GM19035 (cell line): ENCODE data around the gene WFDC1.

ENCODE experiments used
- ATAC-seq: cut with Tn5 transposase; IDR thresholded peaks from one replicate; pipeline ENCODE4 v1.9.1; 2021; ENCODE audit not compliant: unreplicated experiment

WFDC1 gene

GRCh38 chr16:84299734-84300440 is 5.2 kb downstream of the WFDC1 start:
- ATAC-seq = no peak

GRCh38 chr16:84302111-84302954 is 7.7 kb downstream of the WFDC1 start:
- ATAC-seq = no peak

DNA sequence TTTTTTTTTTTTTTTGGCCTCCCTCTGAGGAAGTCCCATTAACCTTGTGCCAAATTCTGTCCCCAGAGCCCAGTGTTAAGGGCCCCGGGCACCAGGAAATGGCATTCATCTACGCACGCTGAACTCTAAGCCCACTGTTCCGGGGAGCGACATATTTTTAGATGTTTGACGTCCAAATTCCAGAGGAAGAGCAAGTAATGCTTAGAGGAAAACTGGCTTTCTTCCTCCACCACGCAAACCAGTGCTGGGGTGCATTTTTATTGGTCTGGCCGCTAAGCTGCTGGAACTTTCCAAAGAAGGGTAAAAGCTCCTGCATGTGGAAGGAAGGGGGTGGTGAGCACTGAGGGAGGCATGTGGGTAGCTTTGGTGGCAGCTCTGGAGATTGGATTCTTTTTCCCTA is 8.3 kb downstream of the WFDC1 start:
- no peak for ATAC-seq

DNA sequence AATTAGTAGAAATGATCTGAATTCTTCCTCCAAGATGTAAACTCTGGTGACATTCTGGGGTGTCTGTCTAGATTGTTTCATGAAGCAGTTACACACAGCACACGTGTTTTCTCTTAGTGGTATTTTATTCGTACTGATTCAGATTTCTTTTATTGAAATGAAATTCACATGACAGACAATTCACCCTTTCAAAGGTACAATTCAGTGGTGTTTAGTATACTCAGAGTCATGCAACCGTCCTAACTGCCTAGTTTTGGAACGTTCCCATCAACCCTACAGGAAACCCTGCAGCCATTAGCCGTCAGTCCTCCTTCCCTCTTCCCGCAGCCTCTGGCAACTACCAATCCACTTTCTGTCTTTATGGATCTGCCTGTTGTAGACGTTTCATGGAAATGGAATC is 8.8 kb downstream of the WFDC1 start:
- ATAC-seq = no peak

- no peak for ATAC-seq
Observed at GRCh38 chr16:84306564-84306963, 11.9 kb downstream of the WFDC1 start.

DNA sequence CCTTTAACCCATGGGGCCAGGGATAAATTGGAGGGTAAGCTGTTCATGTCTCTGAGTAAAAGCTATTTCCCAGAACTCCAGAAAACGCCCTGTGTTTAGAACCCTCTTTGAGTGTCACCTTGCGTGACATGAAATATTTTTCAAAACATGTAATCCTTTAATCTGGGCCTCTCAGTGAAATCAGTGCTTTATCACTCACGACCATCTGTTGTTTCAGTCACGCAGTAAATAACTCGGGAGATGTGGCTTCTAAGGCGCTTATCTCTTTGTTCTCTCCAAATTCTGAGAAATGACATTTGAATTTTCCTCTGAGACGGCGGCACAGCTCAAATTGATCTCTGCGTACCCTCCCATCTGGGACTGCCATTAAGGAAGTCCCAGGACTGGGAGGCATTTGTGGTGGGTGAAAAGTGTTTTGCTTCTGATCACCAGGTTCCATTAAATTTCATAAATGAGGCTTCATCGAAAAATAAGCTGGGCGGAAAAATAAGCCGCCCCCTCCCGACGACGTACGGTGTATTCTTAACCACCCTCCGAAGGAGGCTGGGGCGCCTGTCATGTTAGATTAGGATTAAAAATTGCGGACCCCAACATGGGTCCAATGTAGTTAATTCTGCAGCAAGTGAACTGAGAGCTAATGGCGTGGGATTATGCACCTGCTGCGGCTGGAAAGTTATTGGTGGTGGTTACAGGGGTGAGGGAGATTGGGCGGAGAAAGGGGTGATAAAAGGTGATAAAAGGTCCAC is 12.7 kb downstream of the WFDC1 start:
- no peak for ATAC-seq

DNA sequence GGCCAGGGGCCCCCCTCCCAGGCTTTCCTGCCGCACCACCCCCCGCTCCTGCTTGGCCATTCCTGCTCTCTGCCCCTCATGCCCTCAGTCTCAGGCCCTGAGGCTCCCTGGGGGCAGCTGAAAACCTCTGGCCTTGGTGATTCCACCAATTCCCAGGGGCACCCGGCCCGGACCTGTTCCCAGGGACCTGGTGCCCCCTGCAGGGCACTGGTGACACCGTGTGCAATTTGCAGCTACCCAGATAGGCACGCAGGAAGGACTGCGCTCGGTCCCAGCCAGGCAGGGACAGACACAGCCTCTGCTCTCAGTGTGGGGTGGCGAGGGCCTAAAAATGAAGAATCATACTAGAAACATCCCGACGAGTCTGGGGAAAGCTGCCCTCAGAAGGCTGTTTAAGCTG is 13.4 kb downstream of the WFDC1 start:
- no peak for ATAC-seq

DNA sequence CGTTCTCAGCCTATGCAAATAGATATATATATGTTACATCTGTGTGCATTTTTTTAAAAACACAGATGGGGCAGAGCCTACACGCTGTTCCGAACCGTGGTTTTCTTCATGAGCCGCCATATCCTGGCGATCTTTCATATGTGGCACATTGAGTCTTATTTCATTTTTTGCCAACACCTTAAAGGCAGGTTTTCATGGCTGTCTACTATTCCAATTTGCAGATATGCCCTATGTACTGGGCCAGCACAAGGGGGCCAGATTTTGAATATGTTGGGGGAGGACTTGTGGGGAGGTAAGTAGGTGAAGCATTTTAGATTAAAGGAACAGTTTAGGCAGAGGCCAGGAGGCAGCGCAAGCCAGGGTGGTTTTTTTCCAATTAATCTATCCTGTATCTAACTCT is 16.0 kb downstream of the WFDC1 start:
- ATAC-seq = no peak

GRCh38 chr16:84312783-84313382 is 18.2 kb downstream of the WFDC1 start:
- no peak for ATAC-seq

- no peak for ATAC-seq
Observed at GRCh38 chr16:84313921-84314320, 19.2 kb downstream of the WFDC1 start.

- no peak for ATAC-seq
Observed at GRCh38 chr16:84314373-84314772, 19.7 kb downstream of the WFDC1 start.

- ATAC-seq = no peak
Observed at GRCh38 chr16:84314814-84315213, 20.1 kb downstream of the WFDC1 start.

- no peak for ATAC-seq
Observed at GRCh38 chr16:84315422-84315821, 20.7 kb downstream of the WFDC1 start.

DNA sequence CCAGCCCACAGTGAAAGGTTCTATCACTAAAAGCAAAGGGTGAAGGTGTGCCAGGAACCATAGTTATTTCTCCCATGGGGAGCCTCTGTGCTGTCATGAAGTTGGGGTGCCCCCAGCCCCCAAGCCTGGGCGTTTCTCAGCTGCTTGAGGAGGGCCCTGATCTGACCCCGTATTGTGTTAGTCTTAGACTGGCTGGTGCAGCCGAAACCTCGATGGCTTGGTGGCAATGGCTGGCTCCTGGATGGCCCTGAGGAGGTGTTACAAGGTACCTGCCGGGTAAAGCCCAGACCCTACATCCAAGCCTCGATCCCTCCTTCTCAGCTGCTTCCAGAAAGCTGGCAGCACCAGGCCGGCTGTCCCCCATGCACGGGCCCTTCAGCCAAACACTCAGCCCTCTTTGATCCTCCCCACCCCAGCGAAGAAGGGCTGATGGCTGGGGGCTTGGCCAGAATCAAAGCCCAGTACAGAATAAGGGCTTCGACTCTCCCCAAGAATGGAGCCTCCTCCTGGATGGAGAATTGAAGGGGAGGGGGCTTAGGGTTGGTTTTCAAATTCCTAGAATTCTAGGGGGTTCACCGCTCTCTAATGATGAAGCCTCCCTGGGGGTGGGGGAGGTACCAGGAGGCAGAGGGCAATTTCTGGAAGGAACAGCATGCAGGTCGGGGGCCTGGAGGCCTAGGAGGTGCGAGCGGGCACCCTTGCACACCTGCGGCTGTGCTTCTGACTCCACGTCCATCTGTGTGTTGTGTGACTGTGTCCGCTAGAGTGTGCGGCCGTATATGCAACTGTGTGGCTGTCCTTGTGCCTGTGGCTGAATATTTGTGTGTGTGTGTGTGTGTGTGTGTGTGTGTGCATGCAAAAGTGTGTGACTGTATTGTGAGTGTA is 23.7 kb downstream of the WFDC1 start:
- ATAC-seq = no peak

DNA sequence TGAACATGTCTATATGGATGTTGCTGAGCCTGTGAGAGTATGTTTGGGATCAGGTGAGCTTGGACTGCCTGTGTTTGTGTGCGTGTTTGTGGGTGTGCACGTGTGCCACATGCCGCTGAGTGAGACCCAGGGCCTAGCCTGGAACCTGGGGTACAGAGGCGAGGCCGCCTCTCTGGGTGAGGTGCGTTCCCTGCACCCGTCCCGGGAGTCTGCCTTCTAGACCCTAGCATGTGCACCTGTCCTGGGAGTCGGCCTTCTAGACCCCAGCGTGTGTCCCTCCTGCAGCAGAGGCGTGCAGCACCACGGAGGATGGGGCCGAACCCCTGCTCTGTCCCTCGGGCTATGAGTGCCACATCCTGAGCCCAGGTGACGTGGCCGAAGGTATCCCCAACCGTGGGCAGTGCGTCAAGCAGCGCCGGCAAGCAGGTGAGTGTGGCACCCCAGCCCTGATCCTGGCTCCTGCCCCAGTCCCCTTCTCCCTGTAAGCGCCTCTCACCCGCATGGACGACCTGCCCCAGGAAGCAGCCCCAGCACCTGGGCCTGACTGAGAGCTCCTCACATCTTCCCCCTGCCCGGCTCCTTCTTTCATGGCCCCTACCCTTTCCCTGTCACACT is 24.6 kb downstream of the WFDC1 start:
- no peak for ATAC-seq

DNA sequence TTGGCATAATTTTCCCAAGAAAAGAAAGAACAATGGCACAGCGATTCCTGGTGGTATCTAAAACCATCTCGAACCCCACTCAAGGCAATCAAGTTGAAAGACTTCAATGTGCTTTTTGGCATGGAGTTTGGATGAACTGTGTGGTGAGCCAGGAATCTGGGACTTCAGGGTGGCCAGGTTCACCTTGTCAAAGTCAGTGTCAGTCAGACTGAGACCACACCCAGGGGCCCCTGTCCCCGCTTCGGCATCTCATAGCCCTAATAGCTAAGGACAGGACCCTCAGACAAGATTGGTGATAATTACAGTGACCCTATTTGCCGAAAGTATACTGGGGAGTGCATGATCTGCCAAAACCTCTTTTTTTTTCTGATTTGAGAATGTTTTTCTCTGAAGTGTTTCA is 25.8 kb downstream of the WFDC1 start:
- no peak for ATAC-seq

- no peak for ATAC-seq
Observed at GRCh38 chr16:84321932-84322331, 27.3 kb downstream of the WFDC1 start.

GRCh38 chr16:84322749-84323148 is 28.1 kb downstream of the WFDC1 start:
- ATAC-seq = no peak

- no peak for ATAC-seq
Observed at GRCh38 chr16:84323606-84324005, 28.9 kb downstream of the WFDC1 start.
